ENCODE data around the gene IMP3.
"Not testable (repeated sequence)": the region's sequence is repeated elsewhere in the genome, so short reads cannot be mapped to it uniquely, and the experiment has no call there.

The IMP3 gene
- 52.1 to 56.3 reads per million in 2 donors for total RNA-seq

- peak; percentile 87 for DNase-seq
Observed at GRCh38 chr15:75639709-75640482, at the start of gene IMP3. Gene IMP3 (minus strand): TSS chr15:75640224. CDS start chr15:75640168, 56 bp downstream.

GRCh38 chr15:75689429-75689828, 49.4 kb upstream of the IMP3 start:
- not testable (repeated sequence) for DNase-seq

GRCh38 chr15:75688831-75689230, 48.8 kb upstream of the IMP3 start:
- DNase-seq = no peak

GRCh38 chr15:75688278-75688557, 48.2 kb upstream of the IMP3 start:
- no peak for DNase-seq

- DNase-seq = no peak
Observed at GRCh38 chr15:75687486-75688277, 47.7 kb upstream of the IMP3 start.

GRCh38 chr15:75686212-75686642, 46.2 kb upstream of the IMP3 start:
- DNase-seq = peak; percentile 43

- DNase-seq = no peak
Observed at GRCh38 chr15:75685195-75685594, 45.2 kb upstream of the IMP3 start.

GRCh38 chr15:75684648-75685047, 44.6 kb upstream of the IMP3 start:
- no peak for DNase-seq

- DNase-seq = peak; percentile 34
Observed at GRCh38 chr15:75683646-75684312, 43.8 kb upstream of the IMP3 start.

- no peak for DNase-seq
Observed at GRCh38 chr15:75682181-75683135, 42.4 kb upstream of the IMP3 start.

GRCh38 chr15:75680007-75680789, 40.2 kb upstream of the IMP3 start:
- no peak for DNase-seq

- not testable (repeated sequence) for DNase-seq
Observed at GRCh38 chr15:75678324-75678690, 38.3 kb upstream of the IMP3 start.

GRCh38 chr15:75677465-75678323, 37.7 kb upstream of the IMP3 start:
- no peak for DNase-seq

- DNase-seq = no peak
Observed at GRCh38 chr15:75676688-75677464, 36.9 kb upstream of the IMP3 start.

- no peak for DNase-seq
Observed at GRCh38 chr15:75675579-75676404, 35.8 kb upstream of the IMP3 start.

GRCh38 chr15:75674366-75674765, 34.3 kb upstream of the IMP3 start:
- DNase-seq = no peak

- no peak for DNase-seq
Observed at GRCh38 chr15:75673426-75674235, 33.6 kb upstream of the IMP3 start.
